Trophoblast cell (in vitro differentiated cells and primary cell): ENCODE data around the gene CCNL1.

Source experiments
- DNase-seq, 2 donors: peaks; one replicate each; pipeline ENCODE4 v3.0.0-alpha.2; 2016
- H2AFZ ChIP-seq: 2 replicates; pipeline ENCODE4 v1.6.1; 2013; ENCODE audit warnings: low read length, moderate library complexity, mild to moderate bottlenecking; ENCODE audit not compliant: insufficient read depth, poor library complexity
- H2AK5ac ChIP-seq: 2 replicates; pipeline ENCODE4 v1.6.1; 2013; ENCODE audit warnings: mild to moderate bottlenecking, low read length
- H2BK120ac ChIP-seq: 2 replicates; pipeline ENCODE4 v1.6.1; 2013; ENCODE audit warnings: low read length, mild to moderate bottlenecking, moderate library complexity; ENCODE audit not compliant: insufficient read depth, poor library complexity
- H2BK12ac ChIP-seq: 2 replicates; pipeline ENCODE4 v1.6.1; 2013; ENCODE audit warnings: mild to moderate bottlenecking, low read length, moderate library complexity
- H2BK5ac ChIP-seq: 2 replicates; pipeline ENCODE4 v1.6.1; 2013; ENCODE audit warnings: low read length, low read depth, moderate library complexity, mild to moderate bottlenecking; ENCODE audit not compliant: poor library complexity
- H3K14ac ChIP-seq: 2 replicates; pipeline ENCODE4 v1.6.1; 2013; ENCODE audit warnings: mild to moderate bottlenecking, low read length
- H3K18ac ChIP-seq: 2 replicates; pipeline ENCODE4 v1.6.1; 2013; ENCODE audit warnings: mild to moderate bottlenecking, low read length
- H3K23ac ChIP-seq: 2 replicates; pipeline ENCODE4 v1.6.1; 2013; ENCODE audit warnings: low read length
- H3K27ac ChIP-seq: 2 replicates; pipeline ENCODE4 v1.5.1; 2013; ENCODE audit warnings: low read depth, mild to moderate bottlenecking, inconsistent platforms, low read length, moderate library complexity
- H3K27me3 ChIP-seq: 2 replicates; pipeline ENCODE4 v1.6.1; 2013; ENCODE audit warnings: inconsistent platforms, mild to moderate bottlenecking, low read length, moderate library complexity; ENCODE audit not compliant: insufficient read depth
- H3K36me3 ChIP-seq, 2 experiments: 1 replicate in 1 of 2; 2 replicates in 1 of 2; pipeline ENCODE4 v1.6.1; 2013; ENCODE audit warnings: low read length in 2 of 2, mild to moderate bottlenecking in 2 of 2, moderate library complexity in 1 of 2; ENCODE audit not compliant: insufficient read depth in 2 of 2, control insufficient read depth in 1 of 2
- H3K4ac ChIP-seq: 2 replicates; pipeline ENCODE4 v1.6.1; 2013; ENCODE audit warnings: low read depth, mild to moderate bottlenecking, low read length, moderate library complexity
- H3K4me1 ChIP-seq, 2 experiments: 1 replicate in 1 of 2; 2 replicates in 1 of 2; pipeline ENCODE4 v1.6.1; 2013; ENCODE audit warnings: low read length in 2 of 2, mild to moderate bottlenecking in 2 of 2, moderate library complexity in 1 of 2; ENCODE audit not compliant: insufficient read depth in 2 of 2, control insufficient read depth in 1 of 2
- H3K4me2 ChIP-seq: 2 replicates; pipeline ENCODE4 v1.6.1; 2013; ENCODE audit warnings: inconsistent platforms, mild to moderate bottlenecking, low read length, moderate library complexity
- H3K4me3 ChIP-seq: 2 replicates; pipeline ENCODE4 v1.5.1; 2013; ENCODE audit warnings: mild to moderate bottlenecking, low read depth, low read length, inconsistent platforms
- H3K79me1 ChIP-seq: one replicate; pipeline ENCODE4 v1.6.1; 2013; ENCODE audit warnings: low read length
- H3K79me2 ChIP-seq: 2 replicates; pipeline ENCODE4 v1.6.1; 2013; ENCODE audit warnings: low read length, mild to moderate bottlenecking; ENCODE audit not compliant: control insufficient read depth, insufficient read depth, poor library complexity
- H3K9ac ChIP-seq: 2 replicates; pipeline ENCODE4 v1.6.1; 2013; ENCODE audit warnings: mild to moderate bottlenecking, low read length
- H3K9me3 ChIP-seq: 2 replicates; pipeline ENCODE4 v1.6.1; 2013; ENCODE audit warnings: low read depth, mild to moderate bottlenecking, control low read depth, inconsistent platforms, low read length; ENCODE audit not compliant: insufficient read depth
- H4K12ac ChIP-seq: 2 replicates; pipeline ENCODE4 v1.6.1; 2013; ENCODE audit warnings: low read depth, mild to moderate bottlenecking, low read length, moderate library complexity
- H4K8ac ChIP-seq: 2 replicates; pipeline ENCODE4 v1.6.1; 2013; ENCODE audit warnings: low read depth, mild to moderate bottlenecking, low read length, moderate library complexity
- H4K91ac ChIP-seq: one replicate; pipeline ENCODE4 v1.6.1; 2013; ENCODE audit warnings: low read depth, mild to moderate bottlenecking, low read length, moderate library complexity
- WGBS: extraction: QIAGEN DNeasy Blood & Tissue Kit; methylation state at CpG from one replicate; pipeline ENCODE4 v1.1.7; 2013; ENCODE audit warnings: missing lambda C conversion rate; ENCODE audit not compliant: insufficient read length, insufficient coverage; ENCODE audit errors: extremely low coverage; 5-methylcytosine and 5-hydroxymethylcytosine counted together

Gene CCNL1

GRCh38 chr3:157188391-157188790, 28.4 kb upstream of the CCNL1 start:
- H2BK5ac ChIP-seq: no peak overlapping the region
- H2BK12ac ChIP-seq: no peak overlapping the region
- H3K4ac ChIP-seq: no peak overlapping the region
- H3K4me3 ChIP-seq: no peak overlapping the region
- no peaks in the 10 kb centered on the region for H3K4me1 ChIP-seq
- H3K27me3 ChIP-seq: no peaks in the 10 kb centered on the region
- no peaks in the 10 kb centered on the region for H3K79me1 ChIP-seq
- peaks cover 10% of the 10 kb centered on the region for H3K9me3 ChIP-seq
- no peak overlapping the region for H3K27ac ChIP-seq
- no peak overlapping the region for H2AFZ ChIP-seq
- no peak overlapping the region for H2AK5ac ChIP-seq
- H2BK120ac ChIP-seq: no peak overlapping the region
- H3K14ac ChIP-seq: no peak overlapping the region
- no peaks in the 10 kb centered on the region for H3K79me2 ChIP-seq
- H3K18ac ChIP-seq: no peak overlapping the region
- H3K36me3 ChIP-seq: peaks cover 3 to 4% of the 10 kb centered on the region in 2 experiments
- no peak overlapping the region for H4K8ac ChIP-seq
- no peak overlapping the region for H4K91ac ChIP-seq
- no peak overlapping the region for H3K4me2 ChIP-seq
- no peak for DNase-seq
- H3K9ac ChIP-seq: no peak overlapping the region
- H4K12ac ChIP-seq: no peak overlapping the region
- H3K23ac ChIP-seq: no peak overlapping the region

DNA sequence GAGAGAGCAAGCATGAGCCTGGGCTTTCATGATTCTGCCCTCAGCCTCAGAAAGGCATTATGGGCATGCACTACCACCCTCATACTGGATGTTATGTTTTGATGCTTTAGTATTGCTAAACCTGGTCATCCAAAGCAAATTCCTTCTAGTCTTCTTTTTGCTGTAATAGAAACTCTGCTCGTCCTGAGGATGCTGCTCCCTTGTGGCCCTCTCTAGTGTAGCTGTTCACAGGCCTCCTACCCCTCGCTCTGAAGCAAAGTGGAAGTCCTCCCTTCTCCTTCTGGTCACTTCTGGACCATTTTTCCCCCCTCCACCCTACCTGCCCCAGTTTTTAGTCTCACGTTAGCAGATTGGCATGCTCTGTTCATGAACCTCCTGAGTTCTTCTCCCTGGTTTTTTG, 22.9 kb upstream of the CCNL1 start:
- Histone ChIP-seq H3K4me3 (no peak overlapping the region), H3K9me3 (peaks cover 19% of the 10 kb centered on the region), H4K8ac (no peak overlapping the region), H3K79me1 (no peaks in the 10 kb centered on the region), H4K12ac (no peak overlapping the region), H3K18ac (no peak overlapping the region), H3K9ac (no peak overlapping the region), H3K27me3 (no peaks in the 10 kb centered on the region), H3K14ac (no peak overlapping the region), H3K27ac (no peak overlapping the region), H2BK5ac (no peak overlapping the region), H3K4ac (no peak overlapping the region), H3K79me2 (no peaks in the 10 kb centered on the region), H3K4me1 (no peaks in the 10 kb centered on the region), H3K36me3 (peaks cover 3 to 4% of the 10 kb centered on the region in 2 experiments), H3K23ac (no peak overlapping the region), H2BK120ac (no peak overlapping the region), H3K4me2 (no peak overlapping the region), H2AFZ (no peak overlapping the region), H2AK5ac (no peak overlapping the region), H4K91ac (no peak overlapping the region), H2BK12ac (no peak overlapping the region)
- WGBS: no CpG with 5 or more reads among the region's 3 CpGs
- DNase-seq: no peak

GRCh38 chr3:157180262-157180661, 20.3 kb upstream of the CCNL1 start:
- Histone ChIP-seq H3K79me1 (peaks cover under 1% of the 10 kb centered on the region), H3K14ac (no peak overlapping the region), H3K23ac (no peak overlapping the region), H3K79me2 (no peaks in the 10 kb centered on the region), H3K9me3 (peaks cover 11% of the 10 kb centered on the region), H4K91ac (no peak overlapping the region), H3K4ac (no peak overlapping the region), H2AFZ (no peak overlapping the region), H3K36me3 (no peaks in the 10 kb centered on the region), H2BK120ac (no peak overlapping the region), H3K18ac (no peak overlapping the region), H3K4me3 (no peak overlapping the region), H3K4me2 (no peak overlapping the region), H2BK12ac (no peak overlapping the region), H3K27me3 (no peaks in the 10 kb centered on the region), H3K27ac (no peak overlapping the region), H4K8ac (no peak overlapping the region), H3K4me1 (no peaks in the 10 kb centered on the region), H3K9ac (no peak overlapping the region), H2BK5ac (no peak overlapping the region), H4K12ac (no peak overlapping the region), H2AK5ac (no peak overlapping the region)
- no CpG with 5 or more reads among the region's 2 CpGs for WGBS
- no peak for DNase-seq

DNA sequence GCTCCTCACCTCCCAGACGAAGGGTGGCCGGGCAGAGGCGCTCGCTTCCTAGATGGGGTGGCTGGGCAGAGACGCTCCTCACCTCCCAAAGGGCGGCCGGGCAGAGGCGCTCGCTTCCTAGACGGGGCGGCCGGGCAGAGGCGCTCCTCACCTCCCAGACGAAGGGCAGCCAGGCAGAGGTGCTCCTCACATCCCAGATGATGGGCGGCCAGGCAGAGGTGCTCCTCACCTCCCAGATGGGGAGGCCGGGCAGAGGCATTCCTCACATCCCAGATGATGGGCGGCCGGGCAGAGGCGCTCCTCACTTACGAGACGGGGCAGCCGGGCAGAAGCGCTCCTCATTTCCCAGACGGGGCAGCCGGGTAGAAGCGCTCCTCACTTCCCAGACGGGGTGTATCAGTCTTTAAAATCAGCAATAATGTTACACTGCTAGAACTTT, 19.4 kb upstream of the CCNL1 start:
- no peak overlapping the region for H3K4me2 ChIP-seq
- no peak overlapping the region for H2AFZ ChIP-seq
- no peak overlapping the region for H3K27ac ChIP-seq
- H3K9me3 ChIP-seq: peaks cover 11% of the 10 kb centered on the region
- no peak overlapping the region for H2BK5ac ChIP-seq
- no peak overlapping the region for H4K91ac ChIP-seq
- H2AK5ac ChIP-seq: no peak overlapping the region
- H3K36me3 ChIP-seq: no peaks in the 10 kb centered on the region
- H2BK12ac ChIP-seq: no peak overlapping the region
- no peak overlapping the region for H3K14ac ChIP-seq
- H3K79me2 ChIP-seq: peaks cover 2% of the 10 kb centered on the region
- H4K12ac ChIP-seq: no peak overlapping the region
- no peak overlapping the region for H3K4ac ChIP-seq
- H3K27me3 ChIP-seq: no peaks in the 10 kb centered on the region
- H3K23ac ChIP-seq: no peak overlapping the region
- H3K18ac ChIP-seq: no peak overlapping the region
- H3K9ac ChIP-seq: no peak overlapping the region
- no peak overlapping the region for H3K4me3 ChIP-seq
- H3K79me1 ChIP-seq: peaks cover 5% of the 10 kb centered on the region
- WGBS: no CpG with 5 or more reads among the region's 27 CpGs
- no peak overlapping the region for H2BK120ac ChIP-seq
- H4K8ac ChIP-seq: no peak overlapping the region
- H3K4me1 ChIP-seq: no peaks in the 10 kb centered on the region
- no peak for DNase-seq
